Lower leg skin (tissue), 4 donors: ENCODE measurements around the gene NRSN2. TPM values are rescaled to one million over a fixed set of nuclear protein-coding genes. Genes with fewer than 3 reads are reported as not detected.

ENCODE experiments used
- DNase-seq, 2 donors: peaks; one replicate each; pipeline ENCODE4 v3.0.0-alpha.2; 2019; ENCODE audit warnings: low spot score in 2 of 2
- H3K4me3 ChIP-seq: fragments of 200-600 bp; sonication (generic); 2 replicates; pipeline ENCODE4 v1.5.1; 2017; ENCODE audit warnings: mild to moderate bottlenecking, low read depth; ENCODE audit not compliant: poor library complexity, severe bottlenecking
- CTCF ChIP-seq, 3 donors: fragments of 450-650 bp; IDR thresholded peaks; one replicate each; pipeline ENCODE4 v1.5.1; 2016; ENCODE audit warnings: antibody characterized with exemption in 3 of 3, mild to moderate bottlenecking in 3 of 3, moderate library complexity in 2 of 3
- POLR2A ChIP-seq, 2 donors: fragments of 450-650 bp; IDR thresholded peaks; one replicate each; pipeline ENCODE4 v1.6.1; 2016 to 2017; ENCODE audit warnings: antibody characterized with exemption in 2 of 2, mild to moderate bottlenecking in 1 of 2, moderate library complexity in 1 of 2
- WGBS, 2 donors: methylation state at CpG; one replicate each; pipeline ENCODE4 v1.1.5; 2018; 5-methylcytosine and 5-hydroxymethylcytosine counted together
- intact Hi-C: fragments of 100-400 bp; cut with DNase I; formaldehyde crosslinking; loops from one replicate; pipeline ENCODE4 v1.15.0; 2023; ENCODE audit warnings: low total_unique reads
- total RNA-seq, 4 donors: library from RNA; depleted of rRNA; stranded (reverse); fragments of >200 nt; gene quantifications; one replicate each; pipeline ENCODE4 v1.1.0, GENCODE V29; 2016

NRSN2 gene
- total RNA-seq, 4 donors from 2014 or later: 4.4 to 16.6 (median 9.9) TPM

GRCh38 chr20:312067-312466, 34.8 kb upstream of the NRSN2 start:
- no peak overlapping the region for H3K4me3 ChIP-seq
- no peak for DNase-seq
- 49 to 57% methylated on average over 8 of the region's 8 CpGs for WGBS, 2 donors
- TF ChIP-seq CTCF (IDR thresholded peaks at IDR 0.05) (no peak), POLR2A (IDR thresholded peaks at IDR 0.05) (no peak)
- intact Hi-C loops: no loop called here

GRCh38 chr20:312866-313265, 34.0 kb upstream of the NRSN2 start:
- 67 to 74% methylated on average over 1 of the region's 1 CpG for WGBS, 2 donors
- DNase-seq: no peak
- intact Hi-C loops: no loop called here
- TF ChIP-seq CTCF (IDR thresholded peaks at IDR 0.05) (no peak), POLR2A (IDR thresholded peaks at IDR 0.05) (no peak)
- no peak overlapping the region for H3K4me3 ChIP-seq

- DNase-seq: no peak
- no peak overlapping the region for H3K4me3 ChIP-seq
- intact Hi-C loops: no loop called here
- no peak for TF ChIP-seq POLR2A (IDR thresholded peaks at IDR 0.05)
- TF ChIP-seq CTCF (IDR thresholded peaks at IDR 0.05): no peak
- 84 to 94% methylated on average over 5 of the region's 5 CpGs for WGBS, 2 donors
These were observed 33.5 kb upstream of the NRSN2 start for GRCh38 chr20:313402-313801.

DNA sequence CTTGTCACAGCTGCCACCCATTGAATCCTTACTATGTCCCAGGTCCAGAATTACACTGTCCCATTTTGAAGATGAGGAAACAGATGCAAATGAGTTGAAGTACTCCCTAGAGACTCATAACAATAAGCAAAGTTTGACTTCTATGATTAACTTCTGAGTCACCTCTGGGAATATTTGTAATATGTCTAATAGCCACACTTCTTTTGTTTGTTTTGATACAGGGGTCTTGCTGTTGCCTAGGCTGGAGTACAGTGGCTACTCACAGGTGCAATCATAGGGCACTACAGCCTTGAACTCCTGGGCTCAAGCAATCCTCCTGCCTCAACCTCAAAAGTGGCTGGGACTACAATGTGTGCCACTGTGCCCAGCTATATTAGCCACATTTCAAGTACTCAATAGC, 33.0 kb upstream of the NRSN2 start:
- intact Hi-C loops: no loop called here
- no peak for TF ChIP-seq POLR2A (IDR thresholded peaks at IDR 0.05)
- no peak for TF ChIP-seq CTCF (IDR thresholded peaks at IDR 0.05)
- DNase-seq: no peak
- H3K4me3 ChIP-seq: no peak overlapping the region

DNA sequence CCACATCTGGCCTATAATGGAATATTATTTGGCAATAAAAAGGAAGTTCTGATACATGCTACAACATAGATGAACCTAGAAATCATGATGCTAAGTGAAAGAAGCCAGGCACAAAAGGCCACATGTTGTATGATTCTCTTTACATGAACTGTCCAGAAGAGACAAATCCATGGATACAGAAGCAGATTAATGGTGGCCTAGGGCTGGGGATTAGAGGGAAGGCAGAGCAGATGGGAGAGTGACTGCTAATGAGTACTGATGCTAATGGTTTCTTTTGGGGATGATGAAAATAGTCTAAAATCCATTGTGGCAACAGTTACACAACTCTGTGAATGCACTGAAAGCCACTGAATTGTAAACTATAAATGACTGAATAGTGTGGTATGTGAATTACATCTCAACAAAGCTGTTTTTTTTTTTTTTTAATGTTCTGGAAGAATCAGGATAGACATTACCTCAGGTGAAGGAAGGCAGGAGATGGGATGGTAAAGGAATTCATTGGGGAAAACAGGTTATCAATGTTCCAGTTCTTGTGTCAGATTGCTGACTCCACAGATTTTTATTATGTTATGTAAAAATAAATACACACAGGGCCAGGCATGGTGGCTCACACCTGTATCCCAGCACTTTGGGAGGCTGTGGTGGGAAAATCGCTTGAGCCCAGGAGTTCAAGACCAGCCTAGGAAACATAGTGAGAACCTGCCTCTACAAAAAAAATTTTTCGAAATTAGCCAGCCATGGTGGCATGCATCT, 30.4 kb upstream of the NRSN2 start:
- no peak for DNase-seq
- no peak overlapping the region for H3K4me3 ChIP-seq
- intact Hi-C loops: no loop called here
- WGBS, 2 donors: 90 to 93% methylated on average over 2 of the region's 2 CpGs
- TF ChIP-seq POLR2A (IDR thresholded peaks at IDR 0.05) (no peak), CTCF (IDR thresholded peaks at IDR 0.05) (no peak)
